SK-N-SH (cell line): ENCODE measurements around the gene MEAK7. TPM values are rescaled to one million over a fixed set of nuclear protein-coding genes. Genes with fewer than 3 reads are reported as not detected.

ENCODE experiments used
- CTCF ChIA-PET: fragments of 300-600, 350-600 bp; formaldehyde crosslinking; extraction: SDS; loops from one replicate; lab custom pipeline; 2021; lab: Yijun Ruan, JAX
- POLR2A ChIA-PET: fragments of 350-600 bp; sonication (Branson Sonifier 250); formaldehyde crosslinking; extraction: SDS; loops from one replicate; lab custom pipeline; 2020; ENCODE audit warnings: antibody characterized with exemption, inconsistent platforms; lab: Yijun Ruan, JAX
- DNase-seq: peaks from one replicate; pipeline ENCODE4 v3.0.0; 2012
- H2AFZ ChIP-seq: fragments of 200-600 bp; sonication (generic); 2 replicates; pipeline ENCODE4 v1.8.1; 2016; ENCODE audit warnings: antibody characterized with exemption, mild to moderate bottlenecking, low read depth
- H3F3A ChIP-seq: fragments of 200-600 bp; sonication (generic); replicated peaks from 2 replicates; pipeline ENCODE3; 2016; ENCODE audit warnings: antibody characterized with exemption, mild to moderate bottlenecking; ENCODE audit not compliant: insufficient read depth
- H3K27ac ChIP-seq, 2 experiments: fragments of 200-500 bp in 1 of 2; fragments of 200-600 bp in 1 of 2; sonication (Bioruptor generic) in 1 of 2; sonication (generic), shearing (Covaris generic) in 1 of 2; 2 replicates each; pipeline versions ENCODE4 v1.5.1 to v1.6.1; 2014 to 2016; ENCODE audit warnings: low read depth in 2 of 2, inconsistent platforms in 1 of 2, low read length in 1 of 2, mild to moderate bottlenecking in 1 of 2, mixed read lengths in 1 of 2
- H3K27me3 ChIP-seq: fragments of 200-600 bp; sonication (generic), shearing (Covaris generic); 2 replicates; pipeline ENCODE4 v1.6.1; 2016; ENCODE audit warnings: mixed run types; ENCODE audit not compliant: insufficient read depth
- H3K36me3 ChIP-seq, 2 experiments: fragments of 200-500 bp in 1 of 2; fragments of 200-600 bp in 1 of 2; sonication (Bioruptor generic) in 1 of 2; sonication (generic) in 1 of 2; replicated peaks in 1 of 2; 2 replicates each; pipeline versions ENCODE3 to v1.5.1; 2014 to 2016; ENCODE audit warnings: low read length in 1 of 2, mild to moderate bottlenecking in 1 of 2; ENCODE audit not compliant: insufficient read depth in 2 of 2, control insufficient read depth in 1 of 2
- H3K4me1 ChIP-seq, 2 experiments: fragments of 200-500 bp in 1 of 2; fragments of 200-600 bp in 1 of 2; sonication (Bioruptor generic) in 1 of 2; sonication (generic), shearing (Covaris generic) in 1 of 2; 2 replicates each; pipeline versions ENCODE4 v1.5.1 to v1.6.1; 2014 to 2016; ENCODE audit warnings: low read depth in 1 of 2, low read length in 1 of 2, mixed run types in 1 of 2; ENCODE audit not compliant: insufficient read depth in 2 of 2, control insufficient read depth in 1 of 2
- H3K4me2 ChIP-seq: fragments of 200-600 bp; sonication (generic), shearing (Covaris generic); 2 replicates; pipeline ENCODE4 v1.6.1; 2017; ENCODE audit warnings: mixed run types
- H3K4me3 ChIP-seq, 2 experiments: fragments of 200-500 bp in 1 of 2; fragments of 200-600 bp in 1 of 2; sonication (Bioruptor generic) in 1 of 2; sonication (generic), shearing (Covaris generic) in 1 of 2; 2 replicates each; pipeline versions ENCODE4 v1.5.1 to v1.8.1; 2014 to 2016; ENCODE audit warnings: low read depth in 2 of 2, inconsistent platforms in 1 of 2, low read length in 1 of 2, mild to moderate bottlenecking in 1 of 2, mixed read lengths in 1 of 2, moderate library complexity in 1 of 2
- H3K79me2 ChIP-seq: fragments of 200-600 bp; sonication (generic); 2 replicates; pipeline ENCODE4 v1.8.1; 2017; ENCODE audit warnings: mild to moderate bottlenecking; ENCODE audit not compliant: insufficient read depth
- H3K9ac ChIP-seq: fragments of 200-600 bp; sonication (generic); 2 replicates; pipeline ENCODE4 v1.6.1; 2017; ENCODE audit warnings: mixed run types
- H3K9me2 ChIP-seq: fragments of 200-600 bp; sonication (generic); 2 replicates; pipeline ENCODE4 v1.6.1; 2017; ENCODE audit warnings: mixed run types
- H3K9me3 ChIP-seq: fragments of 200-600 bp; sonication (generic); 2 replicates; pipeline ENCODE4 v1.6.1; 2017; ENCODE audit warnings: mixed run types, mild to moderate bottlenecking, moderate library complexity
- H4K20me1 ChIP-seq: fragments of 200-600 bp; sonication (generic); 2 replicates; pipeline ENCODE4 v1.6.1; 2017; ENCODE audit warnings: mild to moderate bottlenecking, mixed run types; ENCODE audit not compliant: insufficient read depth
- CHD2 ChIP-seq: fragments of 150-350 bp; IDR thresholded peaks from 2 replicates; pipeline ENCODE4 v1.6.1; 2018; ENCODE audit warnings: low read length; ENCODE audit not compliant: partially characterized antibody
- FOSL2 ChIP-seq: IDR thresholded peaks from 2 replicates; pipeline ENCODE4 v1.4.0; 2012; ENCODE audit warnings: low read depth, mild to moderate bottlenecking, moderate library complexity, borderline replicate concordance
- FOXJ3 ChIP-seq: sonication (generic); formaldehyde crosslinking; IDR thresholded peaks from 2 replicates; pipeline ENCODE4 v1.5.1; 2020; ENCODE audit warnings: mild to moderate bottlenecking, missing genetic modification reagents
- FOXM1 ChIP-seq: IDR thresholded peaks from 2 replicates; pipeline ENCODE4 v1.4.0; 2012; ENCODE audit warnings: low read depth, mild to moderate bottlenecking
- GABPA ChIP-seq: IDR thresholded peaks from 2 replicates; pipeline ENCODE4 v1.4.0; 2012; ENCODE audit warnings: low read depth, mild to moderate bottlenecking
- GATA2 ChIP-seq: sonication (generic); formaldehyde crosslinking; IDR thresholded peaks from 2 replicates; pipeline ENCODE4 v1.5.0; 2020; ENCODE audit warnings: mild to moderate bottlenecking, missing genetic modification reagents
- MAX ChIP-seq: IDR thresholded peaks from 2 replicates; pipeline ENCODE4 v1.4.0; 2012; ENCODE audit warnings: low read depth
- MEF2A ChIP-seq: IDR thresholded peaks from 2 replicates; pipeline ENCODE4 v1.4.0; 2012; ENCODE audit warnings: low read depth, borderline replicate concordance
- NFIC ChIP-seq: IDR thresholded peaks from 2 replicates; pipeline ENCODE4 v1.4.0; 2012; ENCODE audit warnings: borderline replicate concordance
- PBX3 ChIP-seq: IDR thresholded peaks from 2 replicates; pipeline ENCODE4; 2012
- RCOR1 ChIP-seq: fragments of 150-350 bp; IDR thresholded peaks from 2 replicates; pipeline ENCODE4 v1.6.1; 2017; ENCODE audit warnings: antibody characterized with exemption, low read length
- RXRA ChIP-seq: IDR thresholded peaks from 2 replicates; pipeline ENCODE4 v1.4.0; 2012; ENCODE audit warnings: low read depth, mild to moderate bottlenecking, borderline replicate concordance
- SMC3 ChIP-seq: IDR thresholded peaks from 2 replicates; pipeline ENCODE4 v1.6.1; 2012; ENCODE audit warnings: low read depth, low read length, improper control_type of control experiment
- TCF12 ChIP-seq: IDR thresholded peaks from 2 replicates; pipeline ENCODE4 v1.4.0; 2012
- YY1 ChIP-seq: IDR thresholded peaks from 2 replicates; pipeline ENCODE4 v1.4.0; 2012; ENCODE audit warnings: low read depth, mild to moderate bottlenecking
- ZBTB33 ChIP-seq: IDR thresholded peaks from 2 replicates; pipeline ENCODE4 v1.4.0; 2012; ENCODE audit warnings: low read depth, borderline replicate concordance
- WGBS: methylation state at CpG from one replicate; pipeline ENCODE4 v1.1.6; 2017; ENCODE audit warnings: low lambda C conversion rate; 5-methylcytosine and 5-hydroxymethylcytosine counted together
- polyA plus RNA-seq, 3 experiments: library from polyadenylated mRNA; depleted of rRNA; stranded (reverse); fragments of >200 nt; gene quantifications; 2 replicates each; pipeline ENCODE4 v1.2.3, GENCODE V29; 2012

MEAK7 gene
- polyA plus RNA-seq, 1 of the 3 experiments (the other 2 are of a cell fraction) = 11.9 TPM

- TF ChIP-seq MAX = no peak
- no peak for TF ChIP-seq FOXJ3
- no peak for TF ChIP-seq YY1
- TF ChIP-seq GATA2 (CRISPR knock-in tag) = no peak
- no peak for TF ChIP-seq RCOR1
- no peak for TF ChIP-seq TCF12
- no peak for TF ChIP-seq CHD2
- TF ChIP-seq MEF2A = no peak
- TF ChIP-seq SMC3 = no peak
- no peak for TF ChIP-seq FOXM1
These were observed 31.4 kb upstream of the MEAK7 start (continued) for GRCh38 chr16:84535851-84536250.

GRCh38 chr16:84535408-84535807 lies 30.9 kb upstream of the MEAK7 start:
- Histone ChIP-seq H3K9me2 (no peaks in the 10 kb centered on the region), H3K36me3 (no peaks in the 10 kb centered on the region), H3K27me3 (no peaks in the 10 kb centered on the region), H4K20me1 (no peaks in the 10 kb centered on the region), H3K27ac (no peak overlapping the region), H3K79me2 (no peaks in the 10 kb centered on the region), H3K9ac (no peak overlapping the region), H3K4me2 (no peak overlapping the region), H3K4me3 (no peak overlapping the region), H2AFZ (no peak overlapping the region), H3K4me1 (peaks cover 3 to 16% of the 10 kb centered on the region in 2 experiments; a peak in 3 of 4 replicates), H3F3A (peaks cover 42% of the 10 kb centered on the region), H3K9me3 (no peaks in the 10 kb centered on the region)
- WGBS = 69% methylated on average over 6 of the region's 6 CpGs
- POLR2A ChIA-PET = no interaction called here
- DNase-seq = no peak
- TF ChIP-seq CHD2 = no peak
- TF ChIP-seq PBX3 = no peak
- TF ChIP-seq GABPA = no peak
- TF ChIP-seq RXRA = no peak
- TF ChIP-seq NFIC = no peak
- no peak for TF ChIP-seq ZBTB33
- no peak for TF ChIP-seq FOSL2
- CTCF ChIA-PET = no interaction called here
